Measurements from ENCODE around the gene TBC1D2B.

GRCh38 chr15:78045189-78045588 is 32.3 kb downstream of the TBC1D2B start:
- TF ChIP-seq CTCF (IDR thresholded peaks at IDR 0.05; ENCODE audit: poor library complexity, severe bottlenecking) (no peak), RAD21 (conservative IDR thresholded peaks at IDR 0.05) (no peak), POLR2AphosphoS5 (IDR thresholded peaks at IDR 0.05) (no peak), SMC3 (conservative IDR thresholded peaks at IDR 0.05; ENCODE audit: poor library complexity) (no peak), EZH2 (IDR thresholded peaks at IDR 0.05; ENCODE audit: borderline replicate concordance, insufficient read depth, low read length, poor library complexity, severe bottlenecking) (no peak), EP300 (conservative IDR thresholded peaks at IDR 0.05; ENCODE audit: poor library complexity, severe bottlenecking) (no peak)

Data from neural cell (in vitro differentiated cells).